Hepatocyte (in vitro differentiated cells): ENCODE measurements around the gene ADAMTS13.

Experiments
- EZH2 ChIP-seq: fragments of 200-600 bp; sonication (generic); IDR thresholded peaks from 2 replicates; pipeline ENCODE4 v1.6.1; 2016; ENCODE audit warnings: antibody characterized with exemption, mild to moderate bottlenecking, borderline replicate concordance
- EZH2phosphoT487 ChIP-seq: fragments of 200-600 bp; sonication (generic); IDR thresholded peaks from one replicate; pipeline ENCODE4 v1.6.1; 2018; ENCODE audit warnings: antibody characterized with exemption, mild to moderate bottlenecking, low read depth, moderate library complexity; ENCODE audit not compliant: unreplicated experiment, severe bottlenecking
- TF ChIP-seq, protein P1 (sequence below): fragments of 200-600 bp; sonication (generic); IDR thresholded peaks from 2 replicates; pipeline ENCODE4 v1.5.1; 2016; ENCODE audit warnings: antibody characterized with exemption, mild to moderate bottlenecking; ENCODE audit not compliant: poor library complexity

DNA sequence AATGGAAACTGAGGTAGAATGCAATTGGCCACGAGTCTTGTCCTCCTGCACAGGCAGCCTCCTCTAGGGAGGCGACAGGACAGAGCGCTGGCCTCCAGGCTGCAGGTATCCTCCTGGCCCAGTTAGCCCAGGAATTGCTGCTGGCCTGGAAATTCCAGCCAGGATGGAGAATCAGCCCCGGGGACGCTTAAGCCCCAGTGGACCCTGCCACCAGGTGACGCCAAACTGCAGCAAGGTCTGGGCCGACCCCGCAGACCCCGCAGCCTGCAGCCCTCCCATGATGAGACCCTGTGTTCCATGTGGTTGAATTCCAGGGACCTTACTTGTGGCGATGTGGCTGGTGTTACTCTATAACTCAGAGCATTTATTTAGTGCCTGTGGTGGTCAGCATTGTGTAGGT, 44.9 kb downstream of the ADAMTS13 start:
- TF ChIP-seq, protein P1, sequence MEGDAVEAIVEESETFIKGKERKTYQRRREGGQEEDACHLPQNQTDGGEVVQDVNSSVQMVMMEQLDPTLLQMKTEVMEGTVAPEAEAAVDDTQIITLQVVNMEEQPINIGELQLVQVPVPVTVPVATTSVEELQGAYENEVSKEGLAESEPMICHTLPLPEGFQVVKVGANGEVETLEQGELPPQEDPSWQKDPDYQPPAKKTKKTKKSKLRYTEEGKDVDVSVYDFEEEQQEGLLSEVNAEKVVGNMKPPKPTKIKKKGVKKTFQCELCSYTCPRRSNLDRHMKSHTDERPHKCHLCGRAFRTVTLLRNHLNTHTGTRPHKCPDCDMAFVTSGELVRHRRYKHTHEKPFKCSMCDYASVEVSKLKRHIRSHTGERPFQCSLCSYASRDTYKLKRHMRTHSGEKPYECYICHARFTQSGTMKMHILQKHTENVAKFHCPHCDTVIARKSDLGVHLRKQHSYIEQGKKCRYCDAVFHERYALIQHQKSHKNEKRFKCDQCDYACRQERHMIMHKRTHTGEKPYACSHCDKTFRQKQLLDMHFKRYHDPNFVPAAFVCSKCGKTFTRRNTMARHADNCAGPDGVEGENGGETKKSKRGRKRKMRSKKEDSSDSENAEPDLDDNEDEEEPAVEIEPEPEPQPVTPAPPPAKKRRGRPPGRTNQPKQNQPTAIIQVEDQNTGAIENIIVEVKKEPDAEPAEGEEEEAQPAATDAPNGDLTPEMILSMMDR, result no peak
- TF ChIP-seq EZH2phosphoT487 (no peak), EZH2 (no peak)
